CD4-positive, CD25-positive, alpha-beta regulatory T cell (primary cell): Measurements from ENCODE around the gene ANXA4. TPM values are rescaled to one million over a fixed set of nuclear protein-coding genes. Genes with fewer than 3 reads are reported as not detected.

ENCODE experiments used
- ATAC-seq, 2 donors: fragments of 150-1000 bp; cut with Tn5 transposase; one replicate each; pipeline ENCODE4 v1.10.0; 2021; ENCODE audit warnings: low read depth in 2 of 2, moderate number of reproducible peaks in 2 of 2, moderate library complexity in 1 of 2
- DNase-seq, 3 donors: peaks; one replicate each; pipeline versions ENCODE4 v3.0.0 to v3.0.0-alpha.2; 2012 to 2022; ENCODE audit warnings: mixed read lengths in 1 of 3
- H3K27ac ChIP-seq: one replicate; pipeline ENCODE4 v1.7.0; 2013; ENCODE audit warnings: mild to moderate bottlenecking, low read length; ENCODE audit not compliant: insufficient read depth, poor library complexity, severe bottlenecking
- H3K27me3 ChIP-seq: one replicate; pipeline ENCODE4 v1.7.0; 2013; ENCODE audit warnings: low read length; ENCODE audit not compliant: control insufficient read depth, insufficient read depth
- H3K36me3 ChIP-seq: one replicate; pipeline ENCODE4 v1.7.0; 2013; ENCODE audit warnings: mild to moderate bottlenecking, low read length, moderate library complexity; ENCODE audit not compliant: control insufficient read depth, insufficient read depth
- H3K4me1 ChIP-seq: 2 replicates; pipeline ENCODE4 v1.7.0; 2013; ENCODE audit warnings: mild to moderate bottlenecking, low read length; ENCODE audit not compliant: insufficient read depth, control insufficient read depth, poor library complexity, severe bottlenecking
- H3K4me3 ChIP-seq: one replicate; pipeline ENCODE4 v1.7.0; 2013; ENCODE audit warnings: low read depth, mild to moderate bottlenecking, low read length, moderate library complexity
- H3K9me3 ChIP-seq, 2 experiments: 1 replicate in 1 of 2; 2 replicates in 1 of 2; pipeline ENCODE4 v1.7.0; 2013; ENCODE audit warnings: low read length in 2 of 2, mild to moderate bottlenecking in 1 of 2, moderate library complexity in 1 of 2; ENCODE audit not compliant: control insufficient read depth in 2 of 2
- H3K27ac Mint-ChIP-seq, 3 donors: one replicate each; pipeline ENCODE4 v1.8.0; 2020 to 2022; ENCODE audit warnings: mild to moderate bottlenecking in 3 of 3, mixed read lengths in 3 of 3, moderate library complexity in 2 of 3
- H3K27me3 Mint-ChIP-seq: one replicate; pipeline ENCODE4 v1.8.0; 2022; ENCODE audit warnings: mild to moderate bottlenecking, mixed read lengths
- H3K36me3 Mint-ChIP-seq: one replicate; pipeline ENCODE4 v1.8.0; 2020; ENCODE audit warnings: mixed read lengths
- H3K4me1 Mint-ChIP-seq, 4 donors: one replicate each; pipeline ENCODE4 v1.8.0; 2020 to 2022; ENCODE audit warnings: mixed read lengths in 4 of 4, mild to moderate bottlenecking in 1 of 4
- H3K4me3 Mint-ChIP-seq, 4 donors: one replicate each; pipeline ENCODE4 v1.8.0; 2020 to 2022; ENCODE audit warnings: mild to moderate bottlenecking in 4 of 4, mixed read lengths in 4 of 4, moderate library complexity in 3 of 4
- H3K9me3 Mint-ChIP-seq, 7 donors: one replicate each; pipeline ENCODE4 v1.8.0; 2020 to 2022; ENCODE audit warnings: mixed read lengths in 7 of 7, mild to moderate bottlenecking in 3 of 7, moderate library complexity in 2 of 7
- polyA plus RNA-seq, 4 donors: library from polyadenylated mRNA; unstranded; fragments of 300-500 nt; fragmentation: Illumina TruSeq; gene quantifications; one replicate each; pipeline ENCODE4 v1.2.3, GENCODE V29; 2021
- total RNA-seq: library from RNA; stranded (reverse); gene quantifications from one replicate; pipeline ENCODE4 v1.2.3, GENCODE V29; 2022

The ANXA4 gene
- total and polyA plus RNA-seq, 5 donors from 2014 or later: 16.5 to 36.8 (median 22.2) TPM

GRCh38 chr2:69721022-69721421, 20.9 kb upstream of the ANXA4 start:
- DNase-seq: no peak
- Histone ChIP-seq H3K9me3 (no peaks in the 10 kb centered on the region), H3K36me3 (no peaks in the 10 kb centered on the region), H3K27me3 (no peaks in the 10 kb centered on the region), H3K27ac (no peak overlapping the region), H3K4me1 (peaks cover 7% of the 10 kb centered on the region), H3K4me3 (no peak overlapping the region)
- Mint-ChIP-seq H3K27ac (no peak overlapping the region), H3K9me3 (no peaks in the 10 kb centered on the region), H3K27me3 (peaks cover 7% of the 10 kb centered on the region), H3K4me1 (peaks cover 0 to 7% (median 3%) of the 10 kb centered on the region in 4 donors), H3K36me3 (no peaks in the 10 kb centered on the region), H3K4me3 (no peak overlapping the region)
- no peak for ATAC-seq

GRCh38 chr2:69723791-69724190, 18.1 kb upstream of the ANXA4 start:
- no peak overlapping the region for H3K27ac ChIP-seq
- Mint-ChIP-seq H3K27ac (peak overlapping the region in 1 of 3 donors; percentile 9), H3K4me1 (peaks cover 0 to 7% (median 2%) of the 10 kb centered on the region in 4 donors), H3K36me3 (no peaks in the 10 kb centered on the region), H3K4me3 (no peak overlapping the region), H3K9me3 (no peaks in the 10 kb centered on the region), H3K27me3 (peaks cover 17% of the 10 kb centered on the region)
- no peak for ATAC-seq
- no peaks in the 10 kb centered on the region for H3K9me3 ChIP-seq
- H3K27me3 ChIP-seq: no peaks in the 10 kb centered on the region
- no peak for DNase-seq
- peaks cover 7% of the 10 kb centered on the region for H3K4me1 ChIP-seq
- H3K36me3 ChIP-seq: no peaks in the 10 kb centered on the region
- no peak overlapping the region for H3K4me3 ChIP-seq

GRCh38 chr2:69724540-69725159, 17.3 kb upstream of the ANXA4 start:
- Mint-ChIP-seq H3K27me3 (peaks cover 17% of the 10 kb centered on the region), H3K36me3 (no peaks in the 10 kb centered on the region), H3K4me1 (peaks cover 0 to 7% (median 2%) of the 10 kb centered on the region in 4 donors), H3K9me3 (no peaks in the 10 kb centered on the region), H3K4me3 (peak overlapping the region in 1 of 4 donors; percentile 43), H3K27ac (peak overlapping the region in 1 of 3 donors; percentile 9)
- no peaks in the 10 kb centered on the region for H3K36me3 ChIP-seq
- H3K9me3 ChIP-seq: no peaks in the 10 kb centered on the region
- no peaks in the 10 kb centered on the region for H3K27me3 ChIP-seq
- H3K4me1 ChIP-seq: peaks cover 7% of the 10 kb centered on the region
- ATAC-seq (peak; percentile 70 to 83), DNase-seq (peak; percentile 71 to 78 (median 77))
- H3K4me3 ChIP-seq: peak overlapping the region; percentile 64
- no peak overlapping the region for H3K27ac ChIP-seq

DNA sequence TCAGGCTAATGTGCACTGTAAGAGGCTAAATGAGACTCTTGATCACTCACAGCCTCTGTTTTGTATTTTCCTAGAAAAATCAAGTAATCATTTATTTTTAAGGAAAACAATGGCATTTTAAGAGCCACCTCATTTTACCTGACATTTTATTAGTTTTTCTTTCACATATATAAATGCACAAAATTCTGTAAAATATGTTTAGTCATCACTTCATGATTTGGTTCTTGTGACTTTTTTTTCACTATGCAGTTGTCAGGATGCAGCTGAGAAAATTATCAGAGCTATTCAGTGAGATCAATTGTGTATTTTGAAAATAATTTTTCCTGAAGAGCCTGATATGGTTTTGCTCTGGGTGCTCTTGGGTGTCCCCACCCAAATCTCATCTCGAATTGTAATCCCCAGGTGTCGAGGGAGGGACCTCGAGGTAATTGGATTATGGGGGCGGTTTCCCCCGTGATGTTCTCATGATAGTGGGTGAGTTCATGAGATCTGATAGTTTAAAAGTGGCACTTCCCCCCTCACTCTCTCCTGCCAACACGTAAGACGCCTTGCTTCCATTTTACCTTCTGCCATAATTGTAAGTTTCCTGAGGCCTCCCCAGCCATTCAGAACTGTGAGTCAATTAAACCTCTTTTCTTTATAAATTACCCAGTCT, 16.1 kb upstream of the ANXA4 start:
- no peaks in the 10 kb centered on the region for H3K9me3 ChIP-seq
- H3K36me3 Mint-ChIP-seq: no peaks in the 10 kb centered on the region
- no peak for DNase-seq
- H3K36me3 ChIP-seq: no peaks in the 10 kb centered on the region
- no peak overlapping the region for H3K4me3 ChIP-seq
- H3K4me1 Mint-ChIP-seq: peaks cover 0 to 7% (median 2%) of the 10 kb centered on the region in 4 donors
- H3K27me3 ChIP-seq: no peaks in the 10 kb centered on the region
- peaks cover 17% of the 10 kb centered on the region for H3K27me3 Mint-ChIP-seq
- no peak overlapping the region for H3K27ac ChIP-seq
- ATAC-seq: no peak
- H3K27ac Mint-ChIP-seq: no peak overlapping the region
- H3K4me1 ChIP-seq: peaks cover 7% of the 10 kb centered on the region
- no peak overlapping the region for H3K4me3 Mint-ChIP-seq
- no peaks in the 10 kb centered on the region for H3K9me3 Mint-ChIP-seq

GRCh38 chr2:69729266-69729665, 12.7 kb upstream of the ANXA4 start:
- ATAC-seq (no peak), DNase-seq (no peak)
- Histone ChIP-seq H3K9me3 (no peaks in the 10 kb centered on the region), H3K4me3 (no peak overlapping the region), H3K27me3 (no peaks in the 10 kb centered on the region), H3K4me1 (peaks cover 7% of the 10 kb centered on the region), H3K36me3 (no peaks in the 10 kb centered on the region), H3K27ac (no peak overlapping the region)
- Mint-ChIP-seq H3K4me3 (no peak overlapping the region), H3K27ac (no peak overlapping the region), H3K9me3 (no peaks in the 10 kb centered on the region), H3K36me3 (no peaks in the 10 kb centered on the region), H3K4me1 (peaks cover 0 to 8% (median 6%) of the 10 kb centered on the region in 4 donors), H3K27me3 (peaks cover 13% of the 10 kb centered on the region)

- ATAC-seq: no peak
- H3K27ac Mint-ChIP-seq: no peak overlapping the region
- H3K9me3 Mint-ChIP-seq: no peaks in the 10 kb centered on the region
These were observed 12.2 kb upstream of the ANXA4 start for GRCh38 chr2:69729781-69730180.

GRCh38 chr2:69731147-69731970, 10.6 kb upstream of the ANXA4 start:
- no peaks in the 10 kb centered on the region for H3K9me3 ChIP-seq
- ATAC-seq (no peak), DNase-seq (no peak)
- Mint-ChIP-seq H3K4me3 (peak overlapping the region in 1 of 4 donors; percentile 47), H3K4me1 (peaks cover 0 to 8% (median under 1%) of the 10 kb centered on the region in 4 donors), H3K27ac (no peak overlapping the region), H3K9me3 (no peaks in the 10 kb centered on the region), H3K27me3 (peaks cover 14% of the 10 kb centered on the region), H3K36me3 (no peaks in the 10 kb centered on the region)
- H3K4me3 ChIP-seq: no peak overlapping the region
- H3K27me3 ChIP-seq: no peaks in the 10 kb centered on the region
- no peak overlapping the region for H3K27ac ChIP-seq
- no peaks in the 10 kb centered on the region for H3K4me1 ChIP-seq
- H3K36me3 ChIP-seq: no peaks in the 10 kb centered on the region

More at GRCh38 chr2:69729781-69730180, 12.2 kb upstream of the ANXA4 start:
- Mint-ChIP-seq H3K4me1 (peaks cover 0 to 8% (median 2%) of the 10 kb centered on the region in 4 donors), H3K4me3 (no peak overlapping the region), H3K36me3 (no peaks in the 10 kb centered on the region), H3K27me3 (peaks cover 18% of the 10 kb centered on the region)
- no peak for DNase-seq
- Histone ChIP-seq H3K4me3 (no peak overlapping the region), H3K9me3 (no peaks in the 10 kb centered on the region), H3K27me3 (no peaks in the 10 kb centered on the region), H3K4me1 (peaks cover 3% of the 10 kb centered on the region), H3K27ac (no peak overlapping the region), H3K36me3 (no peaks in the 10 kb centered on the region)
